IMR-90 (cell line): ENCODE measurements around the gene TMEM143. TPM values are rescaled to one million over a fixed set of nuclear protein-coding genes. Genes with fewer than 3 reads are reported as not detected.

Experiments used
- ATAC-seq: fragments of 200-7000 bp; cut with Tn5 transposase; 2 replicates; pipeline ENCODE4 v1.9.1; 2020; ENCODE audit warnings: low read depth, mild to moderate bottlenecking, moderate library complexity
- BruUV-seq: library from RNA; stranded (reverse); fragments of 400-500 nt; replicated peaks from 2 replicates; lab custom pipeline; 2021; lab: Mats Ljungman, UMichigan
- CTCF ChIA-PET: fragments of 300-600 bp; formaldehyde crosslinking; extraction: SDS; loops from one replicate; lab custom pipeline; 2021; ENCODE audit warnings: antibody characterized with exemption; lab: Yijun Ruan, JAX
- POLR2A ChIA-PET: fragments of 300-600 bp; sonication (Branson Sonifier 250); formaldehyde crosslinking; loops from one replicate; lab custom pipeline; 2022; ENCODE audit warnings: antibody characterized with exemption; ENCODE audit not compliant: unreplicated experiment; lab: Charles Lee
- DNase-seq: peaks from one replicate; pipeline ENCODE4 v3.0.0; 2013
- H2AFZ ChIP-seq: replicated peaks from 2 replicates; pipeline ENCODE3; 2013; ENCODE audit warnings: low read length, mild to moderate bottlenecking; ENCODE audit not compliant: poor library complexity
- H2AK5ac ChIP-seq: 2 replicates; pipeline ENCODE4 v1.6.1; 2013; ENCODE audit warnings: low read depth, low read length, inconsistent platforms
- H2AK9ac ChIP-seq: replicated peaks from 2 replicates; pipeline ENCODE3; 2013; ENCODE audit warnings: mild to moderate bottlenecking, low read depth, low read length, moderate library complexity; ENCODE audit not compliant: poor library complexity
- H2BK120ac ChIP-seq: 2 replicates; pipeline ENCODE4 v1.6.1; 2013; ENCODE audit warnings: low read depth, low read length, inconsistent platforms
- H2BK15ac ChIP-seq: 3 replicates; pipeline ENCODE4 v1.6.1; 2013; ENCODE audit warnings: low read depth, low read length, inconsistent platforms
- H2BK20ac ChIP-seq: 2 replicates; pipeline ENCODE4 v1.6.1; 2013; ENCODE audit warnings: low read depth, mild to moderate bottlenecking, inconsistent platforms, low read length, moderate library complexity
- H2BK5ac ChIP-seq: 2 replicates; pipeline ENCODE4 v1.6.1; 2013; ENCODE audit warnings: mild to moderate bottlenecking, low read depth, low read length, inconsistent platforms; ENCODE audit not compliant: poor library complexity, severe bottlenecking
- H3K14ac ChIP-seq: replicated peaks from 2 replicates; pipeline ENCODE4 v1.6.1; 2013; ENCODE audit warnings: low read depth, low read length, inconsistent platforms
- H3K18ac ChIP-seq: 2 replicates; pipeline ENCODE4 v1.6.1; 2013; ENCODE audit warnings: low read depth, low read length, control low read depth
- H3K23ac ChIP-seq: 2 replicates; pipeline ENCODE4 v1.6.1; 2013; ENCODE audit warnings: low read depth, low read length, inconsistent platforms
- H3K27ac ChIP-seq: 2 replicates; pipeline ENCODE4 v1.5.1; 2013; ENCODE audit warnings: mild to moderate bottlenecking, control low read depth, low read length; ENCODE audit not compliant: insufficient read depth
- H3K27me3 ChIP-seq: 2 replicates; pipeline ENCODE4 v1.6.1; 2013; ENCODE audit warnings: low read length; ENCODE audit not compliant: control insufficient read depth, insufficient read depth
- H3K36me3 ChIP-seq: 2 replicates; pipeline ENCODE4 v1.6.1; 2013; ENCODE audit warnings: low read length, mixed read lengths; ENCODE audit not compliant: control insufficient read depth, insufficient read depth
- H3K4ac ChIP-seq: 2 replicates; pipeline ENCODE4 v1.6.1; 2013; ENCODE audit warnings: low read depth, low read length, inconsistent platforms
- H3K4me1 ChIP-seq: 2 replicates; pipeline ENCODE4 v1.6.1; 2013; ENCODE audit warnings: low read length, mixed read lengths; ENCODE audit not compliant: control insufficient read depth, insufficient read depth
- H3K4me2 ChIP-seq: 2 replicates; pipeline ENCODE4 v1.6.1; 2013; ENCODE audit warnings: low read depth, mild to moderate bottlenecking, control low read depth, low read length, moderate library complexity
- H3K4me3 ChIP-seq: 2 replicates; pipeline ENCODE4 v1.5.1; 2013; ENCODE audit warnings: low read depth, mild to moderate bottlenecking, control low read depth, low read length, moderate library complexity; ENCODE audit not compliant: insufficient read depth
- H3K56ac ChIP-seq: 2 replicates; pipeline ENCODE4 v1.6.1; 2013; ENCODE audit warnings: low read length, inconsistent platforms; ENCODE audit not compliant: insufficient read depth; ENCODE audit errors: extremely low read depth
- H3K79me1 ChIP-seq, 2 experiments: 2 replicates each; pipeline ENCODE4 v1.6.1; 2013; ENCODE audit warnings: low read length in 2 of 2, inconsistent platforms in 1 of 2, low read depth in 1 of 2
- H3K9ac ChIP-seq: 2 replicates; pipeline ENCODE4 v1.6.1; 2013; ENCODE audit warnings: low read depth, low read length, control low read depth
- H3K9me1 ChIP-seq: 2 replicates; pipeline ENCODE4 v1.6.1; 2013; ENCODE audit warnings: low read length, inconsistent platforms; ENCODE audit not compliant: insufficient read depth
- H3K9me3 ChIP-seq: 2 replicates; pipeline ENCODE4 v1.6.1; 2013; ENCODE audit warnings: low read length; ENCODE audit not compliant: control insufficient read depth, insufficient read depth
- H4K20me1 ChIP-seq: 2 replicates; pipeline ENCODE4 v1.6.1; 2013; ENCODE audit warnings: low read length, inconsistent platforms; ENCODE audit not compliant: insufficient read depth
- H4K5ac ChIP-seq: 2 replicates; pipeline ENCODE4 v1.6.1; 2013; ENCODE audit warnings: mild to moderate bottlenecking, low read depth, low read length, control low read depth
- H4K8ac ChIP-seq, 2 experiments: 2 replicates each; pipeline ENCODE4 v1.6.1; 2013; ENCODE audit warnings: low read depth in 2 of 2, low read length in 2 of 2, control low read depth in 1 of 2, inconsistent platforms in 1 of 2
- H4K91ac ChIP-seq: 2 replicates; pipeline ENCODE4 v1.6.1; 2013; ENCODE audit warnings: low read depth, low read length, inconsistent platforms; ENCODE audit not compliant: insufficient read depth
- BHLHE40 ChIP-seq: fragments of 150-350 bp; IDR thresholded peaks from 2 replicates; pipeline ENCODE4 v1.6.1; 2016; ENCODE audit warnings: mild to moderate bottlenecking, low read depth, low read length
- CHD1 ChIP-seq: IDR thresholded peaks from 2 replicates; pipeline ENCODE4 v1.6.1; 2012; ENCODE audit warnings: low read depth, low read length, improper control_type of control experiment
- FOS ChIP-seq: fragments of 150-350 bp; IDR thresholded peaks from 2 replicates; pipeline ENCODE4 v1.6.1; 2016; ENCODE audit warnings: low read depth, low read length
- MAFK ChIP-seq: IDR thresholded peaks from 2 replicates; pipeline ENCODE4 v1.6.1; 2012; ENCODE audit warnings: low read depth, low read length, improper control_type of control experiment
- MXI1 ChIP-seq: IDR thresholded peaks from 2 replicates; pipeline ENCODE4 v1.6.1; 2012; ENCODE audit warnings: low read depth, mild to moderate bottlenecking, low read length, moderate library complexity, borderline replicate concordance
- POLR2A ChIP-seq: IDR thresholded peaks from 2 replicates; pipeline ENCODE4 v1.6.1; 2012; ENCODE audit warnings: mild to moderate bottlenecking, low read depth, low read length
- RCOR1 ChIP-seq: IDR thresholded peaks from 2 replicates; pipeline ENCODE4 v1.6.1; 2012; ENCODE audit warnings: mild to moderate bottlenecking, low read length, improper control_type of control experiment; ENCODE audit not compliant: insufficient replicate concordance
- SMC3 ChIP-seq: fragments of 150-350 bp; IDR thresholded peaks from 2 replicates; pipeline ENCODE4 v1.6.1; 2016; ENCODE audit warnings: low read depth, mild to moderate bottlenecking, antibody characterized with exemption, low read length, moderate library complexity
- WGBS, 2 experiments: methylation state at CpG; one replicate each; pipeline versions ENCODE4 v1.1.5 to v1.1.7; 2013; ENCODE audit warnings: missing lambda C conversion rate in 2 of 2; ENCODE audit not compliant: insufficient read length in 1 of 2; ENCODE audit errors: extremely low coverage in 2 of 2; 5-methylcytosine and 5-hydroxymethylcytosine counted together
- dilution Hi-C: fragments of 300-500 bp; cut with HindIII; formaldehyde crosslinking; loops from one replicate; pipeline ENCODE4 v1.14.3; 2018; ENCODE audit warnings: low sequenced_read_pairs; ENCODE audit not compliant: unreplicated experiment
- in situ Hi-C: fragments of 300-500 bp; cut with MboI; formaldehyde crosslinking; loops from 3 replicates; pipeline ENCODE4 v1.14.3; 2019; ENCODE audit warnings: low sequenced_read_pairs, inconsistent platforms, mixed read lengths
- intact Hi-C: fragments of 100-400 bp; cut with micrococcal nuclease; formaldehyde crosslinking; loops from 2 replicates; pipeline ENCODE4 v1.10.0; 2022
- polyA plus RNA-seq, 3 experiments: library from polyadenylated mRNA; depleted of rRNA; stranded (reverse); fragments of >200 nt; gene quantifications; 2 replicates each; pipeline ENCODE4 v1.2.3, GENCODE V29; 2012; ENCODE audit warnings: low replicate concordance in 1 of 3
- total RNA-seq: library from RNA; depleted of rRNA; stranded (reverse); fragments of >200 nt; gene quantifications from 2 replicates; pipeline ENCODE4 v1.2.3, GENCODE V29; 2012
- TF ChIP-seq, protein P1 (sequence below): conservative IDR thresholded peaks from 2 replicates; pipeline ENCODE4 v1.5.1; 2012; ENCODE audit warnings: mild to moderate bottlenecking, low read depth, low read length, improper control_type of control experiment
- TF ChIP-seq, protein P2 (sequence below): fragments of 150-350 bp; IDR thresholded peaks from 2 replicates; pipeline ENCODE4 v1.6.1; 2016; ENCODE audit warnings: low read depth, mild to moderate bottlenecking, low read length, moderate library complexity, borderline replicate concordance

TMEM143 gene
- total and polyA plus RNA-seq, 2 of the 4 experiments (the other 2 are of a cell fraction), result 1.3 to 7.6 TPM

DNA sequence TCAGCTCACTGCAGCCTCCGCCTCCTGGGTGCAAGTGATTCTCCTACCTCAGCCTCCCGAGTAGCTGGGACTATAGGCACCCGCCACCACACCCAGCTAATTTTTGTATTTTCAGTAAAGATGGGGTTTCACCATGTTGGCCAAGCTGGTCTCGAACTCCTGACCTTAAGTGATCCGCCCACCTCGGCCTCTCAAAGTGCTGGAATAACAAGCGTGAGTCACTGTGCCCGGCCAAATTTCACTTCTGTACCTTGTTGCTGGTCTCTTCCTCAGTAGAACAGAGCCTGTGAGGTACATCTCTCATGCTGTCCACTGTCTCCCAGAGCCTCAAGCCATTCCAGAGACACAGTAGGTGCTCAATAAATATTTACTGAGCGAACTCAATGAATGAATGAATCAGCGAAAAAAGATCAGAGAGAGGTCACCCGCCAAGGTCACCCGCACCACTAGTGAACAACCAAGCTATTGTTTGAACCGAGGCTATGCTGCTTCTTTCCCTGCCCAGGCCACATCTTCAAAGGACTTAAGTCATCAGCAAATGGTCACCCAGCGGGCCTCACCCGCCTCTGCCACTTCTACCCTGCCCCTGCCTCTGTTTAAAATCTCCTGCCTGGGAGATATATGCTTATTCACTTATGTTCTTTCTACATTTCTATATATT, 9.3 kb downstream of the TMEM143 start:
- Histone ChIP-seq H3K9ac (no peak overlapping the region), H2AK5ac (no peak overlapping the region), H3K27me3 (no peaks in the 10 kb centered on the region), H3K18ac (no peak overlapping the region), H2BK15ac (no peak overlapping the region), H2BK5ac (no peak overlapping the region), H2BK20ac (no peak overlapping the region), H2AFZ (no peak overlapping the region), H4K8ac (no peak overlapping the region), H3K56ac (no peak overlapping the region), H2BK120ac (no peak overlapping the region), H3K4me1 (no peaks in the 10 kb centered on the region), H3K4me2 (no peak overlapping the region), H3K9me1 (peaks cover 10% of the 10 kb centered on the region; the same call in 1 of the 2 replicates), H4K20me1 (no peaks in the 10 kb centered on the region), H4K5ac (no peak overlapping the region), H3K23ac (no peak overlapping the region), H3K27ac (no peak overlapping the region), H3K14ac (no peak overlapping the region; the same call in 1 of the 2 replicates), H3K4ac (no peak overlapping the region), H3K9me3 (no peaks in the 10 kb centered on the region), H3K36me3 (no peaks in the 10 kb centered on the region), H3K79me1 (no peaks in the 10 kb centered on the region), H2AK9ac (peak overlapping the region; percentile 9), H3K4me3 (no peak overlapping the region), H4K91ac (no peak overlapping the region)
- in situ Hi-C loops (no loop called here), intact Hi-C loops (no loop called here), dilution Hi-C loops (no loop called here)
- DNase-seq (peak; percentile 46), ATAC-seq (no peak)
- BruUV-seq, result no TSS peak
- POLR2A ChIA-PET, result no interaction called here
- 64% methylated on average over 4 of the region's 15 CpGs; no CpG with 5 or more reads in 1 of the 2 experiments for WGBS, 2 experiments
- TF ChIP-seq MAFK (no peak), SMC3 (no peak), MXI1 (no peak), BHLHE40 (no peak), CHD1 (no peak), RCOR1 (no peak), FOS (no peak), POLR2A (no peak)
- TF ChIP-seq, protein P1, sequence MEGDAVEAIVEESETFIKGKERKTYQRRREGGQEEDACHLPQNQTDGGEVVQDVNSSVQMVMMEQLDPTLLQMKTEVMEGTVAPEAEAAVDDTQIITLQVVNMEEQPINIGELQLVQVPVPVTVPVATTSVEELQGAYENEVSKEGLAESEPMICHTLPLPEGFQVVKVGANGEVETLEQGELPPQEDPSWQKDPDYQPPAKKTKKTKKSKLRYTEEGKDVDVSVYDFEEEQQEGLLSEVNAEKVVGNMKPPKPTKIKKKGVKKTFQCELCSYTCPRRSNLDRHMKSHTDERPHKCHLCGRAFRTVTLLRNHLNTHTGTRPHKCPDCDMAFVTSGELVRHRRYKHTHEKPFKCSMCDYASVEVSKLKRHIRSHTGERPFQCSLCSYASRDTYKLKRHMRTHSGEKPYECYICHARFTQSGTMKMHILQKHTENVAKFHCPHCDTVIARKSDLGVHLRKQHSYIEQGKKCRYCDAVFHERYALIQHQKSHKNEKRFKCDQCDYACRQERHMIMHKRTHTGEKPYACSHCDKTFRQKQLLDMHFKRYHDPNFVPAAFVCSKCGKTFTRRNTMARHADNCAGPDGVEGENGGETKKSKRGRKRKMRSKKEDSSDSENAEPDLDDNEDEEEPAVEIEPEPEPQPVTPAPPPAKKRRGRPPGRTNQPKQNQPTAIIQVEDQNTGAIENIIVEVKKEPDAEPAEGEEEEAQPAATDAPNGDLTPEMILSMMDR, result no peak
- TF ChIP-seq, protein P2, sequence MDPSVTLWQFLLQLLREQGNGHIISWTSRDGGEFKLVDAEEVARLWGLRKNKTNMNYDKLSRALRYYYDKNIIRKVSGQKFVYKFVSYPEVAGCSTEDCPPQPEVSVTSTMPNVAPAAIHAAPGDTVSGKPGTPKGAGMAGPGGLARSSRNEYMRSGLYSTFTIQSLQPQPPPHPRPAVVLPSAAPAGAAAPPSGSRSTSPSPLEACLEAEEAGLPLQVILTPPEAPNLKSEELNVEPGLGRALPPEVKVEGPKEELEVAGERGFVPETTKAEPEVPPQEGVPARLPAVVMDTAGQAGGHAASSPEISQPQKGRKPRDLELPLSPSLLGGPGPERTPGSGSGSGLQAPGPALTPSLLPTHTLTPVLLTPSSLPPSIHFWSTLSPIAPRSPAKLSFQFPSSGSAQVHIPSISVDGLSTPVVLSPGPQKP, result no peak
- CTCF ChIA-PET, result no interaction called here
